ENCODE results near the gene SNCG.
"Not testable (repeated sequence)": the region's sequence is repeated elsewhere in the genome, so short reads cannot be mapped to it uniquely, and the experiment has no call there.

SNCG gene

DNA sequence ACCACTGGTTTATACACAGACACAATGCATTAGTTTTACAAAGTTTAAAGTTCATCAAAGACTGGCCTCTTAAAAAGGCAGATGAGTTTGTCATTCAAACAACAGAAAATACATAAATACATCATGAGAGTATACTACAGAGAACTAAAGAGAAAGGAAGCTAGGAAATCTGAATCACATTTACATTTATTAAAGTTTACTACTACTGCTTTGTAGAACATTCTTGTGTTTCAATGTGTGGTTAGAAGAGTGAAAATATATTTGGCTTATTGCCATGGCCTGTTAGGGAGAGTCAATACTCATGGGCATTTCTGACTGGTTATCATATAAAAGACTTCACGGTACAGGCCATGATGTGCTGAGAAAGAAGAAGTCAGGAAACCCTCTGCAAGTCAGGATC, 48.7 kb downstream of the SNCG start:
- not testable (repeated sequence) for H3K27me3 Mint-ChIP-seq; H3K27ac Mint-ChIP-seq; H3K36me3 Mint-ChIP-seq; H3K4me1 Mint-ChIP-seq (ENCODE audit: low read depth); H3K9me3 Mint-ChIP-seq (ENCODE audit: low read depth); H3K4me3 Mint-ChIP-seq

DNA sequence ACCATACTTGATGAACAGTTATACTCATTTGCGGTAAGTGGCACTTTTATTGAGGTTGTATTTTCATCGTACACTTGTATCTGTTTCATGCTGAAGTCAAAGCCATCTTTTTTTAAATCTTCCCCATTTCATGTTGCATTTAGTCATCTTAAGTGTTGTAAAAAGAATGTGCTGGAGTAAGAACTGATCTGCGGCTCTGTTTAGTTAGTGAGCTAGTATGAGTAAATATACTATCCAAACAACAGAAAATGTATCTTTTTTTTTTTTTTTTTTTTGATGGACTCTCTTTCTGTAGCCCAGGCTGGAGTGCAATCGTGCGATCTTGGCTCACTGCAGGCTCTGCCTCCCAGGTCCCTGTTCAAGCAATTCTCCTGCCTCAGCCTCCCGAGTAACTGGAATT, 49.3 kb downstream of the SNCG start:
- H3K4me3 Mint-ChIP-seq; H3K27ac Mint-ChIP-seq; H3K9me3 Mint-ChIP-seq (ENCODE audit: low read depth); H3K27me3 Mint-ChIP-seq; H3K36me3 Mint-ChIP-seq; H3K4me1 Mint-ChIP-seq (ENCODE audit: low read depth): not testable (repeated sequence)

DNA sequence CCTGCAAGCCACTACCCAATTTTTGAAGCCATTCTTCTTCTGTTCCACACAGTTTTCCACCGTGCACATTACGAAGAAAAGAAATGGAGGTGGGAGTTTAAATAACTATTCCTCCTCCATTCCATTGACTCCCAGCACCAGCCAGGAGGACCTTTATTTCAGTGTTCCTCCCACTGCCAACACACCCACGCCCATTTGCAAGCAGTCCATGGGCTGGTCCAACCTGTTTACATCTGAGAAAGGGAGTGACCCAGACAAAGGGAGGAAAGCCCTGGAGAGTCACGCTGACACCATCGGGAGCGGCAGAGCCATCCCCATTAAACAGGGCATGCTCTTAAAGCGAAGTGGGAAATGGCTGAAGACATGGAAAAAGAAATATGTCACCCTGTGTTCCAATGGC, 49.9 kb downstream of the SNCG start:
- H3K9me3 Mint-ChIP-seq (ENCODE audit: low read depth); H3K36me3 Mint-ChIP-seq; H3K4me1 Mint-ChIP-seq (ENCODE audit: low read depth); H3K27me3 Mint-ChIP-seq; H3K4me3 Mint-ChIP-seq; H3K27ac Mint-ChIP-seq: not testable (repeated sequence)

DNA sequence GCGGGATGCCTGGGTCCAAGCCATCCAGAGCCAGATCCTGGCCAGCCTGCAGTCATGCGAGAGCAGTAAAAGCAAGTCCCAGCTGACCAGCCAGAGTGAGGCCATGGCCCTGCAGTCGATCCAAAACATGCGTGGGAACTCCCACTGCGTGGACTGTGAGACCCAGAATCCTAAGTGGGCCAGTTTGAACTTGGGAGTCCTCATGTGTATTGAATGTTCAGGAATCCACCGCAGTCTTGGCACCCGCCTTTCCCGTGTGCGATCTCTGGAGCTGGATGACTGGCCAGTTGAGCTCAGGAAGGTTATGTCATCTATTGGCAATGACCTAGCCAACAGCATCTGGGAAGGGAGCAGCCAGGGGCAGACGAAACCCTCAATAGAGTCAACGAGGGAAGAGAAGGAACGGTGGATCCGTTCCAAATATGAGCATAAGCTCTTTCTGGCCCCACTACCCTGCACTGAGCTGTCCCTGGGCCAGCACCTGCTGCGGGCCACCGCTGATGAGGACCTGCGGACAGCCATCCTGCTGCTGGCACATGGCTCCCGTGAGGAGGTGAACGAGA, 50.8 kb downstream of the SNCG start:
- H3K27me3 Mint-ChIP-seq; H3K9me3 Mint-ChIP-seq (ENCODE audit: low read depth); H3K4me3 Mint-ChIP-seq; H3K4me1 Mint-ChIP-seq (ENCODE audit: low read depth); H3K27ac Mint-ChIP-seq; H3K36me3 Mint-ChIP-seq: not testable (repeated sequence)

Data from activated naive CD8-positive, alpha-beta T cell (primary cell).